OCI-LY1 (cell line): ENCODE data around the gene CLASRP.

Experiments
- CTCF ChIP-seq: fragments of 200-600 bp; sonication (generic), shearing (Covaris generic); IDR thresholded peaks from 2 replicates; pipeline ENCODE4 v1.5.1; 2017; ENCODE audit warnings: mild to moderate bottlenecking, antibody characterized with exemption, low read length, moderate library complexity, mixed read lengths
- EZH2 ChIP-seq: fragments of 200-600 bp; sonication (generic), shearing (Covaris generic); IDR thresholded peaks from 2 replicates; pipeline ENCODE4 v1.8.0; 2017; ENCODE audit warnings: borderline replicate concordance, mixed run types, mild to moderate bottlenecking, antibody characterized with exemption, low read length, moderate library complexity, mixed read lengths

- TF ChIP-seq CTCF (no peak), EZH2 (no peak)
These were observed 47.6 kb downstream of the CLASRP start for GRCh38 chr19:45086480-45086879.
